Upper lobe of right lung (tissue), 1 donor: Measurements from ENCODE around the gene NIPAL4. TPM values are rescaled to one million over a fixed set of nuclear protein-coding genes. Genes with fewer than 3 reads are reported as not detected.

Experiments used
- ATAC-seq: fragments of 200-7000 bp; cut with Tn5 transposase; one replicate; pipeline ENCODE4 v1.9.1; 2020; ENCODE audit warnings: mild to moderate bottlenecking, moderate library complexity
- DNase-seq: peaks from one replicate; pipeline ENCODE4 v3.0.0-alpha.2; 2020
- H3K27ac ChIP-seq: fragments of 200-600 bp; one replicate; pipeline ENCODE4 v1.8.0; 2022
- H3K27me3 ChIP-seq: fragments of 200-600 bp; one replicate; pipeline ENCODE4 v1.8.0; 2022; ENCODE audit warnings: mild to moderate bottlenecking
- H3K36me3 ChIP-seq: fragments of 200-600 bp; one replicate; pipeline ENCODE4 v1.8.0; 2022
- H3K4me1 ChIP-seq: fragments of 200-600 bp; one replicate; pipeline ENCODE4 v1.8.0; 2022
- H3K4me3 ChIP-seq: fragments of 200-600 bp; one replicate; pipeline ENCODE4 v1.8.0; 2022; ENCODE audit warnings: mild to moderate bottlenecking
- H3K9me3 ChIP-seq: fragments of 200-600 bp; one replicate; pipeline ENCODE4 v1.8.0; 2022
- intact Hi-C: fragments of 100-400 bp; cut with DNase I; formaldehyde crosslinking; loops from one replicate; pipeline ENCODE4 v1.11.0; 2022
- total RNA-seq: library from RNA; stranded (reverse); fragmentation: NEBNext Ultra II Directional; extraction: Animal tissue kit (Norgen Biotek cat#: 25700); gene quantifications from one replicate; pipeline ENCODE4 v1.2.1, GENCODE V29; 2021
- TF ChIP-seq, protein P1 (sequence below): fragments of 200-600 bp; IDR thresholded peaks from one replicate; pipeline ENCODE4 v1.8.0; 2022; ENCODE audit warnings: antibody characterized with exemption
- donor health status: DM: no; HTN: yes; CAD: no; lungs with severe emphysema.

Gene NIPAL4
- total RNA-seq, 1 donor from 2014 or later, result not detected

DNA sequence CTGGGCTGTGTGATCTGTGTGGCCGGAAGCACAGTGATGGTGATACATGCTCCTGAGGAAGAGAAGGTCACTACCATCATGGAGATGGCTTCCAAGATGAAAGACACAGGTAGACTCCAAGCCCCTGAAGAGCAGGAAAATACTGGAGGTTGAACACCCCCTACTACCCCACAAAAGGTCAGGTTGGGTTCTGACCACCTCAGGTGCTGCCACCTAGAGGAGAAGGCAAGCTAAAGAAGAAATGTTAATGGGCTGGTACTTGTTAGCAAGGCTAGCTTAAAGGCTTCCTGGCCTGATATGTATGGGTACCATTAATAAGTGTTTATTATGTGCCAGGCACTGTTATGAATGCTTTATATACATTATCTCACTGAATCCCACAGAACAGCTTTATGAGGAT lies 11.7 kb downstream of the NIPAL4 start:
- peak; percentile 32 for ATAC-seq
- intact Hi-C loops, result no loop called here
- TF ChIP-seq, protein P1, sequence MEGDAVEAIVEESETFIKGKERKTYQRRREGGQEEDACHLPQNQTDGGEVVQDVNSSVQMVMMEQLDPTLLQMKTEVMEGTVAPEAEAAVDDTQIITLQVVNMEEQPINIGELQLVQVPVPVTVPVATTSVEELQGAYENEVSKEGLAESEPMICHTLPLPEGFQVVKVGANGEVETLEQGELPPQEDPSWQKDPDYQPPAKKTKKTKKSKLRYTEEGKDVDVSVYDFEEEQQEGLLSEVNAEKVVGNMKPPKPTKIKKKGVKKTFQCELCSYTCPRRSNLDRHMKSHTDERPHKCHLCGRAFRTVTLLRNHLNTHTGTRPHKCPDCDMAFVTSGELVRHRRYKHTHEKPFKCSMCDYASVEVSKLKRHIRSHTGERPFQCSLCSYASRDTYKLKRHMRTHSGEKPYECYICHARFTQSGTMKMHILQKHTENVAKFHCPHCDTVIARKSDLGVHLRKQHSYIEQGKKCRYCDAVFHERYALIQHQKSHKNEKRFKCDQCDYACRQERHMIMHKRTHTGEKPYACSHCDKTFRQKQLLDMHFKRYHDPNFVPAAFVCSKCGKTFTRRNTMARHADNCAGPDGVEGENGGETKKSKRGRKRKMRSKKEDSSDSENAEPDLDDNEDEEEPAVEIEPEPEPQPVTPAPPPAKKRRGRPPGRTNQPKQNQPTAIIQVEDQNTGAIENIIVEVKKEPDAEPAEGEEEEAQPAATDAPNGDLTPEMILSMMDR, result peak; percentile 45

GRCh38 chr5:157473383-157474320 lies 13.6 kb downstream of the NIPAL4 start:
- DNase-seq (no peak), ATAC-seq (peak; percentile 60)
- Histone ChIP-seq H3K36me3 (no peaks in the 10 kb centered on the region), H3K9me3 (no peaks in the 10 kb centered on the region), H3K4me1 (no peaks in the 10 kb centered on the region), H3K27ac (no peak overlapping the region), H3K27me3 (no peaks in the 10 kb centered on the region), H3K4me3 (no peak overlapping the region)
- intact Hi-C loops, result no loop called here
- TF ChIP-seq, protein P1, result no peak

More for the DNA sequence above, 11.7 kb downstream of the NIPAL4 start:
- Histone ChIP-seq H3K36me3 (no peaks in the 10 kb centered on the region), H3K9me3 (no peaks in the 10 kb centered on the region), H3K27ac (no peak overlapping the region), H3K4me1 (no peaks in the 10 kb centered on the region), H3K27me3 (no peaks in the 10 kb centered on the region), H3K4me3 (no peak overlapping the region)
- DNase-seq, result no peak

GRCh38 chr5:157475432-157475831 lies 15.4 kb downstream of the NIPAL4 start:
- no peak overlapping the region for H3K4me3 ChIP-seq
- intact Hi-C loops, result no loop called here
- H3K27me3 ChIP-seq, result no peaks in the 10 kb centered on the region
- DNase-seq, result no peak
- H3K4me1 ChIP-seq, result peaks cover 6% of the 10 kb centered on the region
- no peaks in the 10 kb centered on the region for H3K9me3 ChIP-seq
- ATAC-seq, result no peak
- H3K36me3 ChIP-seq, result peaks cover 6% of the 10 kb centered on the region
- H3K27ac ChIP-seq, result no peak overlapping the region
- TF ChIP-seq, protein P1, result no peak

DNA sequence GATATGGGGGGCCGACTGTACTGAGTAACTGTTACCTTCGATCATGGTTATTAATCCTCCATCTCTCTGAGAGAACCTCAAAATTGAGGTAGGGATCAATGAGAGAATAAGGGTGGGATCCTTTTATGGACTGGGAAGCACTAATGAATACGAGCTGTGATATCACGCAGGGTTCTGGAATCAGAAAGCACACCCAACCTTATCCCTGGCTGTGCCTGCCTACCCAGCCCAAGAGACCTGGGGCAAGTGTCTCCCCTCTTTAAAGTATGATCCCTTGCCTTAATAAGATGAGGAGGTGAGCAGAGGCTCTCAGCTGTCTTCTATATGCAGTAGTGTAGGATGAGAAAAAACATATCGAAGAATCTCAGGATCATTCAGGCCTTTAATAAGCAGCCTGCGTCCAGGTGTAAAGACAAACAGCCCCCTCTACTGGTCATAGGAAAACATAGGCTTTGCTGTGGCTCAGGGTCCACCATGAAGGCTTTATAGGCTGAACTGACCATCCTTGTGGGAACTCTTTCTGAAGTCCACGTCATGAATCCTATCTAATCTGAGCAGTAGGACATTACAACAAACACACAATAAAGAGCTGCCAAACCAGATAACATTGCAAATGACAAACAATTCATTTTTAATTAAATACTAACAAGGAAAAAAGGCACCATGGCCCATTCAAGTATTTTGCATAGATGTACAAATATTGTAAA lies 16.8 kb downstream of the NIPAL4 start:
- Histone ChIP-seq H3K36me3 (peaks cover 19% of the 10 kb centered on the region), H3K27ac (no peak overlapping the region), H3K27me3 (no peaks in the 10 kb centered on the region), H3K4me1 (peaks cover 6% of the 10 kb centered on the region), H3K9me3 (no peaks in the 10 kb centered on the region), H3K4me3 (no peak overlapping the region)
- DNase-seq, result no peak
- TF ChIP-seq, protein P1, result peak; percentile 73
- intact Hi-C loops, result no loop called here
- ATAC-seq, result peak; percentile 78

GRCh38 chr5:157477814-157478494 lies 17.9 kb downstream of the NIPAL4 start:
- ATAC-seq (no peak), DNase-seq (no peak)
- H3K4me3 ChIP-seq, result no peak overlapping the region
- intact Hi-C loops, result no loop called here
- TF ChIP-seq, protein P1, result no peak
- H3K27ac ChIP-seq, result no peak overlapping the region
- H3K9me3 ChIP-seq, result no peaks in the 10 kb centered on the region
- no peaks in the 10 kb centered on the region for H3K27me3 ChIP-seq
- H3K4me1 ChIP-seq, result peaks cover 6% of the 10 kb centered on the region
- peaks cover 19% of the 10 kb centered on the region for H3K36me3 ChIP-seq
